ENCODE data around the gene ZSWIM5. TPM values are rescaled to one million over a fixed set of nuclear protein-coding genes. Genes with fewer than 3 reads are reported as not detected.

ZSWIM5 gene
- total RNA-seq, 1 experiment from 2014 or later: 7.9 TPM

GRCh38 chr1:45032837-45033236 lies 173.6 kb downstream of the ZSWIM5 start:
- DNase-seq (ENCODE audit: low read depth, low spot score): no peak
- Histone ChIP-seq H3K4me1 (ENCODE audit: control insufficient read depth, insufficient read depth, low read length) (no peaks in the 10 kb centered on the region), H3K27ac (ENCODE audit: low read length) (no peak overlapping the region), H3K36me3 (ENCODE audit: control insufficient read depth, insufficient read depth, low read length) (no peaks in the 10 kb centered on the region), H3K9me3 (ENCODE audit: control insufficient read depth, insufficient read depth, low read depth, low read length) (no peaks in the 10 kb centered on the region), H3K4me3 (ENCODE audit: low read depth in 2 of 2, low read length in 2 of 2) (no peak overlapping the region), H3K27me3 (ENCODE audit: control insufficient read depth, insufficient read depth, low read length) (no peaks in the 10 kb centered on the region)
- no peak for TF ChIP-seq SIN3A (IDR thresholded peaks at IDR 0.05; ENCODE audit: borderline replicate concordance, insufficient read depth, low read depth, low read length)
- TF ChIP-seq POLR2AphosphoS5 (IDR thresholded peaks at IDR 0.05; ENCODE audit: low read depth, low read length): no peak
- no peak for TF ChIP-seq CTCF (IDR thresholded peaks at IDR 0.05)
- no peak for TF ChIP-seq TCF7L2 (IDR thresholded peaks at IDR 0.05; ENCODE audit: low read depth, low read length)
- no peak for TF ChIP-seq REST (IDR thresholded peaks at IDR 0.05; ENCODE audit: insufficient read depth in 1 of 2, low read depth in 2 of 2, low read length in 1 of 2)
- intact Hi-C loops (cut with micrococcal nuclease; ENCODE audit: unreplicated experiment) (no loop called here), in situ Hi-C loops (cut with HindIII; ENCODE audit: low pct_unique_long_range_greater_than_20kb, low sequenced_read_pairs) (no loop called here)
- ChIA-PET POLR2A (no interaction called here), CTCF (no interaction called here)
- ATAC-seq: no peak
- BruUV-seq (replicated peaks): no TSS peak

- in situ Hi-C loops (cut with HindIII; ENCODE audit: low pct_unique_long_range_greater_than_20kb, low sequenced_read_pairs) (no loop called here), intact Hi-C loops (cut with micrococcal nuclease; ENCODE audit: unreplicated experiment) (no loop called here)
- CTCF ChIA-PET: no interaction called here
- ATAC-seq (no peak), DNase-seq (ENCODE audit: low read depth, low spot score) (no peak)
- no TSS peak for BruUV-seq (replicated peaks)
- POLR2A ChIA-PET: no interaction called here
- H3K9me3 ChIP-seq (ENCODE audit: control insufficient read depth, insufficient read depth, low read depth, low read length): no peaks in the 10 kb centered on the region
- H3K27ac ChIP-seq (ENCODE audit: low read length): no peak overlapping the region
- H3K27me3 ChIP-seq (ENCODE audit: control insufficient read depth, insufficient read depth, low read length): no peaks in the 10 kb centered on the region
- no peaks in the 10 kb centered on the region for H3K36me3 ChIP-seq (ENCODE audit: control insufficient read depth, insufficient read depth, low read length)
- TF ChIP-seq CTCF (IDR thresholded peaks at IDR 0.05): no peak
- no peak for TF ChIP-seq POLR2AphosphoS5 (IDR thresholded peaks at IDR 0.05; ENCODE audit: low read depth, low read length)
- TF ChIP-seq REST (IDR thresholded peaks at IDR 0.05; ENCODE audit: insufficient read depth in 1 of 2, low read depth in 2 of 2, low read length in 1 of 2): no peak
- no peak for TF ChIP-seq SIN3A (IDR thresholded peaks at IDR 0.05; ENCODE audit: borderline replicate concordance, insufficient read depth, low read depth, low read length)
- no peak for TF ChIP-seq TCF7L2 (IDR thresholded peaks at IDR 0.05; ENCODE audit: low read depth, low read length)
- H3K4me3 ChIP-seq (ENCODE audit: low read depth in 2 of 2, low read length in 2 of 2): no peak overlapping the region
- no peaks in the 10 kb centered on the region for H3K4me1 ChIP-seq (ENCODE audit: control insufficient read depth, insufficient read depth, low read length)
Observed at GRCh38 chr1:45026446-45026845, 180.0 kb downstream of the ZSWIM5 start.
